Activated CD8-positive, alpha-beta memory T cell treated with anti-CD3 and anti-CD28 coated beads, Interleukin-2, amount 10 ng/mL, durations not matched to agents 7 days and 5 days (primary cell): ENCODE data around the gene LDLRAD4. TPM values are rescaled to one million over a fixed set of nuclear protein-coding genes. Genes with fewer than 3 reads are reported as not detected.

ENCODE experiments used
- ATAC-seq: fragments of 150-1000 bp; cut with Tn5 transposase; one replicate; pipeline ENCODE4 v1.10.0; 2021; ENCODE audit warnings: moderate library complexity
- CTCF ChIA-PET: fragments of 350-600 bp; sonication (Branson Sonifier 250); formaldehyde crosslinking; loops from one replicate; lab custom pipeline; 2021; ENCODE audit warnings: antibody characterized with exemption; lab: Charles Lee
- DNase-seq: peaks from one replicate; pipeline ENCODE4 v3.0.0-alpha.2; 2020
- H3K27ac Mint-ChIP-seq: one replicate; pipeline ENCODE4 v1.8.0; 2021; ENCODE audit warnings: mild to moderate bottlenecking, mixed read lengths
- H3K27me3 Mint-ChIP-seq: one replicate; pipeline ENCODE4 v1.8.0; 2021; ENCODE audit warnings: mixed read lengths
- H3K36me3 Mint-ChIP-seq: one replicate; pipeline ENCODE4 v1.8.0; 2021; ENCODE audit warnings: mild to moderate bottlenecking, mixed read lengths
- H3K4me1 Mint-ChIP-seq: one replicate; pipeline ENCODE4 v1.8.0; 2021; ENCODE audit warnings: mixed read lengths
- H3K4me3 Mint-ChIP-seq: one replicate; pipeline ENCODE4 v1.8.0; 2021; ENCODE audit warnings: mild to moderate bottlenecking, moderate library complexity, mixed read lengths
- H3K9me3 Mint-ChIP-seq: one replicate; pipeline ENCODE4 v1.8.0; 2022; ENCODE audit warnings: low read depth, mixed read lengths
- total RNA-seq, 2 experiments: library from RNA; stranded (reverse); gene quantifications; one replicate each; pipeline ENCODE4 v1.2.3, GENCODE V29; 2021

Gene LDLRAD4
- total RNA-seq, 2 experiments from 2014 or later, result 33.9 to 44.5 TPM

DNA sequence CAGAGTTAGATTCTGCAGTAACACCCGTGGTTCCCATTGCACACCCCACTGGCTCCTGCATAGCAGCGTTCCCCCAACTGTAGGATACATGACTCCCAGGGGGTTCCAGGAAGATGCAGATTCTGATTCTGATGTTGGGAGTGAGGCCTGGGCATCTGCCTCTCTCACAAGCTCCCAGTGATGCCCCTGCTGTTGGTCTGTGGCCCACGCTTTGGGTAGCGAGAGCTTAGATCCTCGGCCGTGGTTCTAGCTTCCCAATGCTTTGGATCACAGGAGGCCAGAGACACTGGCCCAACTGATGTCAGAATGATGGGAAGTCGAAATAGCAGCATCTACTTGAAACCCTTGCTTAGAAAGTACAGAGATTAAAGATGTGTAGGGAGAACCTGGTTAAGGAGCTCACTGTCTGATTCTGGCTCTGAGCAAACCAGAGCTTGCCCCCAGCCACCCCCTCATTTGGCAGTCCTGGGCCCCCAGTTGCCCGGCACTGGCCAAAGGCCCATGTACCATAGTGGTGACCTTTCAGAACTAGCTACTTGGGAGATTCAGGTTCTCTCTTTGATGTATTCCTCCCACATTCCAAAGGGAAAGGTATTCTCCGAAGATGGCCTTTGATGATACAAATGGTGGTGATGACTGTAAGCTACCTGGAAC is 310.3 kb downstream of the LDLRAD4 start:
- CTCF ChIA-PET, result interaction anchor here (0.9 kb wide), 1 partner anchor 285 kb away, joined by 3 read pairs; no protein-coding TSS in a partner anchor
- H3K4me3 Mint-ChIP-seq, result no peak overlapping the region
- H3K27ac Mint-ChIP-seq, result no peak overlapping the region
- H3K9me3 Mint-ChIP-seq, result no peaks in the 10 kb centered on the region
- peaks cover 3% of the 10 kb centered on the region for H3K4me1 Mint-ChIP-seq
- DNase-seq, result no peak
- no peaks in the 10 kb centered on the region for H3K36me3 Mint-ChIP-seq
- ATAC-seq, result no peak
- H3K27me3 Mint-ChIP-seq, result no peaks in the 10 kb centered on the region

GRCh38 chr18:13530033-13530878 is 311.7 kb downstream of the LDLRAD4 start:
- no peak overlapping the region for H3K27ac Mint-ChIP-seq
- no peaks in the 10 kb centered on the region for H3K27me3 Mint-ChIP-seq
- no peaks in the 10 kb centered on the region for H3K36me3 Mint-ChIP-seq
- H3K4me3 Mint-ChIP-seq, result no peak overlapping the region
- H3K9me3 Mint-ChIP-seq, result no peaks in the 10 kb centered on the region
- no peak for ATAC-seq
- H3K4me1 Mint-ChIP-seq, result peaks cover 4% of the 10 kb centered on the region
- CTCF ChIA-PET, result no interaction called here
- no peak for DNase-seq

- Mint-ChIP-seq H3K27me3 (no peaks in the 10 kb centered on the region), H3K27ac (no peak overlapping the region), H3K4me1 (peaks cover 4% of the 10 kb centered on the region), H3K36me3 (no peaks in the 10 kb centered on the region), H3K4me3 (no peak overlapping the region), H3K9me3 (no peaks in the 10 kb centered on the region)
- no peak for ATAC-seq
- DNase-seq, result peak; percentile 43
- CTCF ChIA-PET, result no interaction called here
Observed at GRCh38 chr18:13530879-13531387, 312.4 kb downstream of the LDLRAD4 start.

GRCh38 chr18:13531681-13532325 is 313.2 kb downstream of the LDLRAD4 start:
- Mint-ChIP-seq H3K27me3 (no peaks in the 10 kb centered on the region), H3K9me3 (no peaks in the 10 kb centered on the region), H3K4me1 (peaks cover 4% of the 10 kb centered on the region), H3K27ac (no peak overlapping the region), H3K4me3 (no peak overlapping the region), H3K36me3 (no peaks in the 10 kb centered on the region)
- CTCF ChIA-PET, result no interaction called here
- peak; percentile 22 for DNase-seq
- ATAC-seq, result no peak

GRCh38 chr18:13532406-13533075 is 314.0 kb downstream of the LDLRAD4 start:
- peak; percentile 28 for DNase-seq
- Mint-ChIP-seq H3K36me3 (no peaks in the 10 kb centered on the region), H3K4me1 (peaks cover 4% of the 10 kb centered on the region), H3K27ac (no peak overlapping the region), H3K9me3 (no peaks in the 10 kb centered on the region), H3K4me3 (no peak overlapping the region), H3K27me3 (no peaks in the 10 kb centered on the region)
- no peak for ATAC-seq
- CTCF ChIA-PET, result no interaction called here

DNA sequence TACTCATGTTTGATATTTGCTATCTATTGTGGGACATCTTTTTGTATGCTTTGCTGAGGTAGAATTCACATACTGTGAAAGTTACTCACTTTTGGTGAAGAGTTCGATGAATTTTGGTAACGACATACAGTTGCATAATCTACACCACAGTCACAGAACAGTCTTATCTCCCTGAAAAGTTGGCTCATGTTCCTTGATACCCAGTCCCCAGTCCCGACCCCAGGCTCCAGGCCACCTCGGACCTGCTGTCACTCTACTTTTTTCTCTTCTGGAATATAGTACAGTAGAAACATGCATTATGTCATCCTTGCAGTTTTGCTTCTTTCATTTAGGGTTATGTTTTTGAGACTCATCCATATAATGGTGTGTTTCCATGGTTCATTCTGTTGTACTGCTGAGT is 316.1 kb downstream of the LDLRAD4 start:
- DNase-seq, result no peak
- no peak for ATAC-seq
- CTCF ChIA-PET, result no interaction called here
- Mint-ChIP-seq H3K36me3 (no peaks in the 10 kb centered on the region), H3K9me3 (no peaks in the 10 kb centered on the region), H3K4me3 (no peak overlapping the region), H3K27me3 (no peaks in the 10 kb centered on the region), H3K27ac (no peak overlapping the region), H3K4me1 (peaks cover 13% of the 10 kb centered on the region)

DNA sequence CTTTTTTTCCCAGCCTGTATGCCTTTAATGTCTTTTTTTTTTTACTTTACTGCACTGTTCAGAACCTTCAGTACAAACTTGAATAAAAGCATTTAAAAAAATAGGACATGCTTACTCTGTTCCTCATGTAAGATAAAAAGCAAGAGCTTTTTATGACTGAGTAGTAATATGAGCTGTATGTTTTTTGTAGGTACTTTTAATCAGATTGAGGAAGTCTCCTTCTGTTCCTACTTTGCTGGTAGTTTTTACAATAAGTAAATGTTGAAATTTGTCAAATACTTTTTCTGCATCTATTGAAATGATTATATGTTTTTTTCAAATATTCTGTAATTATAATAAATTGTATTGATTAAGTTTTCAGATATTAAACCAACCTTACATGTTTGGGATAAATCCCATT is 318.0 kb downstream of the LDLRAD4 start:
- CTCF ChIA-PET, result interaction anchor here (1.2 kb wide), 1 partner anchor 13 kb away, joined by 4 read pairs; no protein-coding TSS in a partner anchor
- no peak for ATAC-seq
- Mint-ChIP-seq H3K4me3 (no peak overlapping the region), H3K27ac (no peak overlapping the region), H3K4me1 (peaks cover 19% of the 10 kb centered on the region), H3K9me3 (no peaks in the 10 kb centered on the region), H3K27me3 (no peaks in the 10 kb centered on the region), H3K36me3 (no peaks in the 10 kb centered on the region)
- DNase-seq, result no peak

GRCh38 chr18:13537022-13537780 is 318.6 kb downstream of the LDLRAD4 start:
- CTCF ChIA-PET, result interaction anchor here (1.2 to 1.8 kb wide), 2 partner anchors 12 to 321 kb away, joined by 4 to 5 read pairs; no protein-coding TSS in a partner anchor
- ATAC-seq, result no peak
- peak; percentile 16 for DNase-seq
- Mint-ChIP-seq H3K4me3 (no peak overlapping the region), H3K4me1 (peaks cover 19% of the 10 kb centered on the region), H3K36me3 (no peaks in the 10 kb centered on the region), H3K27me3 (no peaks in the 10 kb centered on the region), H3K9me3 (no peaks in the 10 kb centered on the region), H3K27ac (no peak overlapping the region)

DNA sequence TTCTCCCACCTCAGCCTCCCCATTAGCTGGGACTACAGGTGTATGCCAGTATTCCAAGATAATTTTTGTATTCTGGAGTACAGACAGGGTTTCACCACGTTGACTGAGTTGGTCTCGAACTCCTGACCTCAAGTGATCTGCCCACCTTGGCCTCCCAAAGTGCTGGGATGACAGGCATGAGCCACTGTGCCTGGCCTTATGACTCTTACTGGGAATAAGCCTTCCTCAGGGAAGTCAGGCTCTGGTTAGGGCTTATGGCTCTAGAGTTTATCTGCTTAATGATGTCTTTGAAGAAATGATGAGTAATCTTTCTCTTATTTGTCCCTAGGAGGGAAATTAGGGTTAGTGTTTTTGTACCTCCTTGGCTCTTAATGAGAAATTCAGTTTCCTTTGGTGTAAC is 320.1 kb downstream of the LDLRAD4 start:
- no peaks in the 10 kb centered on the region for H3K27me3 Mint-ChIP-seq
- ATAC-seq, result no peak
- H3K36me3 Mint-ChIP-seq, result no peaks in the 10 kb centered on the region
- H3K9me3 Mint-ChIP-seq, result no peaks in the 10 kb centered on the region
- H3K4me3 Mint-ChIP-seq, result no peak overlapping the region
- CTCF ChIA-PET, result interaction anchor here (1.2 to 1.8 kb wide), 2 partner anchors 16 to 323 kb away, joined by 3 to 5 read pairs; no protein-coding TSS in a partner anchor
- H3K4me1 Mint-ChIP-seq, result peaks cover 18% of the 10 kb centered on the region
- peak; percentile 1 for DNase-seq
- peak overlapping the region; percentile 15 for H3K27ac Mint-ChIP-seq

GRCh38 chr18:13539050-13539449 is 320.5 kb downstream of the LDLRAD4 start:
- Mint-ChIP-seq H3K9me3 (no peaks in the 10 kb centered on the region), H3K36me3 (no peaks in the 10 kb centered on the region), H3K4me3 (no peak overlapping the region), H3K27me3 (no peaks in the 10 kb centered on the region), H3K4me1 (peaks cover 15% of the 10 kb centered on the region), H3K27ac (no peak overlapping the region)
- CTCF ChIA-PET, result interaction anchor here (1.2 to 1.8 kb wide), 2 partner anchors 15 to 323 kb away, joined by 3 to 5 read pairs; no protein-coding TSS in a partner anchor
- peak; percentile 41 for DNase-seq
- peak; percentile 58 for ATAC-seq

DNA sequence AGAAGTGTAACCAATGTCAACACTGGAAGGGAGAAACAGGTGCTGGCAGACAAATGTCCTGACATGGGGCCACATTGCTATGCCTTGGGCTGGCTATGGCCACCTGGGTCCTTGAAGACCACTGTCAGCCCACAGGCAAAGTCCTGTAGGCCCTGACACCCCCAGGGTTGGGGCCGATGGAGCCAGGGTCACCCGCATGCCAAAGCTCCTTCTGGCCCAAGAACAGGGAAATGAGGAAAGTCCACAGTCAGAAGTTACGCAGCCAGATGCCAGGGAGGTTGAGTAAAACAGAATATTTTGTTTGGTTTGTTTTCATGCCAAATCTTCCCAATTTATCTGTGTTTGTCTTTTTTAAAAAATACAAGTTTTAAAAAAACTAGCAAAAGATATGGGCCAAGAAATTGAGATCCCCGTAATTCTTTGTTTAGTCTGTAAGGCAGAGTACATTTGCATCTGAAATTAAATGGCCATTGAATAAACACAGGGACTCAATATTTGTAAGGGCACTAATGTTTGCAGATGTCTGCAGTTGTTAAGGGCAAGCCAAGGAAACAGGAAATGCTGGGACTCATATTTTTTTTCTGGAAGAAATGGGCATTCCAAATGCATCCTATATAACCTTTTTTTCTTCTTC is 321.4 kb downstream of the LDLRAD4 start:
- Mint-ChIP-seq H3K27ac (no peak overlapping the region), H3K4me1 (peaks cover 15% of the 10 kb centered on the region), H3K9me3 (no peaks in the 10 kb centered on the region), H3K36me3 (no peaks in the 10 kb centered on the region), H3K27me3 (no peaks in the 10 kb centered on the region), H3K4me3 (no peak overlapping the region)
- DNase-seq, result peak; percentile 19
- ATAC-seq, result no peak
- CTCF ChIA-PET, result interaction anchor here (1.2 kb wide), 1 partner anchor 14 kb away, joined by 3 read pairs; no protein-coding TSS in a partner anchor
